Measurements from ENCODE around the gene GRK7.

GRCh38 chr3:141754032-141754431, 9.2 kb upstream of the GRK7 start:
- TF ChIP-seq CTCF (IDR thresholded peaks at IDR 0.05; ENCODE audit: poor library complexity) (no peak), EZH2 (IDR thresholded peaks at IDR 0.05; ENCODE audit: borderline replicate concordance) (no peak), EZH2phosphoT487 (IDR thresholded peaks at IDR 0.05; ENCODE audit: low read depth, severe bottlenecking, unreplicated experiment) (no peak)
